ENCODE data around the gene KIF5C. TPM values are rescaled to one million over a fixed set of nuclear protein-coding genes. Genes with fewer than 3 reads are reported as not detected.
A peak's percentile ranks its signal among the peaks of the same experiment; 100 is the strongest.

KIF5C gene
- total and polyA plus RNA-seq, 2 of the 13 experiments (the other 11 are each of a cell fraction or from before 2014, with no cell fraction given) = 0.15 to 0.20 TPM

- no peak for TF ChIP-seq ZEB1 (IDR thresholded peaks at IDR 0.05; ENCODE audit: insufficient replicate concordance, low read depth)
Measured at GRCh38 chr2:148876595-148877402, 1.8 kb downstream of the KIF5C start (continued).

- Histone ChIP-seq H3K36me3 (replicated peaks in 1 of 2; ENCODE audit: control insufficient read depth in 1 of 2, insufficient read depth in 2 of 2, low read length in 2 of 2) (no peaks in the 10 kb centered on the region), H4K20me1 (ENCODE audit: insufficient read depth, low read length) (no peaks in the 10 kb centered on the region), H3K9me3 (ENCODE audit: low read length) (0 out of 2 replicates have a peak, but pooled peaks cover 3% of the 10 kb centered on the region), H3K79me2 (ENCODE audit: insufficient read depth, low read length) (no peaks in the 10 kb centered on the region), H3K27me3 (ENCODE audit: control insufficient read depth in 1 of 2, insufficient read depth in 2 of 2, low read length in 2 of 2) (peaks cover 2 to 39% of the 10 kb centered on the region in 2 experiments; a peak in 4 of 5 replicates), H3K4me1 (ENCODE audit: insufficient read depth, low read length) (peaks cover 17% of the 10 kb centered on the region; the same call in 1 of the 2 replicates), H2AFZ (ENCODE audit: low read length) (no peak overlapping the region), H3K4me3 (replicated peaks in 1 of 3; ENCODE audit: insufficient read depth in 1 of 3, low read depth in 2 of 3, low read length in 3 of 3) (no peak overlapping the region), H3K27ac (ENCODE audit: extremely low read length, insufficient read depth, low read length) (no peak overlapping the region), H3K9ac (ENCODE audit: insufficient read depth, low read depth, low read length) (no peak overlapping the region), H3K4me2 (ENCODE audit: low read depth, low read length) (peak overlapping the region; percentile 63; the same call in 1 of the 2 replicates)
- in situ Hi-C loops (cut with HindIII; ENCODE audit: extremely low pct_ligation_motif_present, low pct_unique_long_range_greater_than_20kb) (no loop called here), intact Hi-C loops (cut with micrococcal nuclease; ENCODE audit: unreplicated experiment) (no loop called here)
- FAIRE-seq (no peak), ATAC-seq (peak; percentile 5), DNase-seq (ENCODE audit: low spot score) (no peak)
- 0% methylated on average over 1 of the region's 1 CpG for WGBS (ENCODE audit: low lambda C conversion rate)
- POLR2A ChIA-PET = no interaction called here
- TF ChIP-seq RARA (CRISPR knock-in tag; IDR thresholded peaks at IDR 0.05) (no peak), HNRNPK (IDR thresholded peaks at IDR 0.05; ENCODE audit: low read depth, low read length, poor library complexity, severe bottlenecking) (peak; percentile 62)
- CTCF ChIA-PET (ENCODE audit: low intra/inter-chr PET ratio, low total read pairs) = no interaction called here
- no TSS peak for BruUV-seq (replicated peaks)
Measured at GRCh38 chr2:148877403-148877740, 2.3 kb downstream of the KIF5C start.

- H2AFZ ChIP-seq (ENCODE audit: low read length) = no peak overlapping the region
- CTCF ChIA-PET (ENCODE audit: low intra/inter-chr PET ratio, low total read pairs) = no interaction called here
- H3K27ac ChIP-seq (ENCODE audit: extremely low read length, insufficient read depth, low read length) = no peak overlapping the region
- H3K4me2 ChIP-seq (ENCODE audit: low read depth, low read length) = no peak overlapping the region
- FAIRE-seq (no peak), ATAC-seq (no peak), DNase-seq (ENCODE audit: low spot score) (no peak)
- no peaks in the 10 kb centered on the region for H3K36me3 ChIP-seq (replicated peaks in 1 of 2; ENCODE audit: control insufficient read depth in 1 of 2, insufficient read depth in 2 of 2, low read length in 2 of 2)
- H3K9ac ChIP-seq (ENCODE audit: insufficient read depth, low read depth, low read length) = no peak overlapping the region
- no TSS peak for BruUV-seq (replicated peaks)
- POLR2A ChIA-PET = no interaction called here
- 11% methylated on average over 2 of the region's 2 CpGs for WGBS (ENCODE audit: low lambda C conversion rate)
- peaks cover 2 to 29% of the 10 kb centered on the region in 2 experiments; a peak in 4 of 5 replicates for H3K27me3 ChIP-seq (ENCODE audit: control insufficient read depth in 1 of 2, insufficient read depth in 2 of 2, low read length in 2 of 2)
- intact Hi-C loops (cut with micrococcal nuclease; ENCODE audit: unreplicated experiment) (no loop called here), in situ Hi-C loops (cut with HindIII; ENCODE audit: extremely low pct_ligation_motif_present, low pct_unique_long_range_greater_than_20kb) (no loop called here)
- H3K4me1 ChIP-seq (ENCODE audit: insufficient read depth, low read length) = peaks cover 21% of the 10 kb centered on the region; the same call in 1 of the 2 replicates
- H3K79me2 ChIP-seq (ENCODE audit: insufficient read depth, low read length) = no peaks in the 10 kb centered on the region
- H4K20me1 ChIP-seq (ENCODE audit: insufficient read depth, low read length) = no peaks in the 10 kb centered on the region
- TF ChIP-seq MAFK (conservative IDR thresholded peaks at IDR 0.05 in 1 of 2, IDR thresholded peaks at IDR 0.05 in 1 of 2; ENCODE audit: low read length in 2 of 2) (no peak), THYN1 (CRISPR knock-in tag; IDR thresholded peaks at IDR 0.05; ENCODE audit: borderline replicate concordance, low read depth) (no peak), ZNF619 (CRISPR knock-in tag; IDR thresholded peaks at IDR 0.05) (no peak), ZBTB38 (CRISPR knock-in tag; IDR thresholded peaks at IDR 0.05) (no peak), SOX13 (IDR thresholded peaks at IDR 0.05) (no peak), SOX13 (CRISPR knock-in tag; conservative IDR thresholded peaks at IDR 0.05 in 1 of 2, IDR thresholded peaks at IDR 0.05 in 1 of 2) (no peak), GATAD2A (CRISPR knock-in tag; IDR thresholded peaks at IDR 0.05) (no peak), ZNF235 (CRISPR knock-in tag; IDR thresholded peaks at IDR 0.05; ENCODE audit: borderline replicate concordance) (no peak)
- H3K9me3 ChIP-seq (ENCODE audit: low read length) = 0 out of 2 replicates have a peak, but pooled peaks cover 3% of the 10 kb centered on the region
- H3K4me3 ChIP-seq (replicated peaks in 1 of 3; ENCODE audit: insufficient read depth in 1 of 3, low read depth in 2 of 3, low read length in 3 of 3) = no peak overlapping the region
Measured at GRCh38 chr2:148880636-148881035, 5.6 kb downstream of the KIF5C start.
